ENCODE measurements around the gene CUX1. TPM values are rescaled to one million over a fixed set of nuclear protein-coding genes. Genes with fewer than 3 reads are reported as not detected.
"Not testable (repeated sequence)": the region's sequence is repeated elsewhere in the genome, so short reads cannot be mapped to it uniquely, and the experiment has no call there.

Gene CUX1
- total RNA-seq, 1 donor from 2014 or later, result 66.4 TPM

- Histone ChIP-seq H3K27me3 (no peaks in the 10 kb centered on the region), H3K36me3 (no peaks in the 10 kb centered on the region), H3K79me2 (ENCODE audit: low read depth) (peaks cover 28% of the 10 kb centered on the region), H3K27ac (no peak overlapping the region), H3K4me1 (peaks cover 4% of the 10 kb centered on the region), H4K20me1 (ENCODE audit: low read depth) (peaks cover 58% of the 10 kb centered on the region), H3K9ac (no peak overlapping the region), H3F3A (ENCODE audit: low read depth) (peaks cover 5% of the 10 kb centered on the region), H2AFZ (replicated peaks) (no peak overlapping the region), H3K4me3 (no peak overlapping the region), H3K4me2 (no peak overlapping the region), H3K9me3 (ENCODE audit: low read depth) (no peaks in the 10 kb centered on the region)
- peak overlapping the region; percentile 30 for H3K4me3 Mint-ChIP-seq
- no peak for DNase-seq (ENCODE audit: low spot score)
- H3K9me3 Mint-ChIP-seq, result no peaks in the 10 kb centered on the region
- no peaks in the 10 kb centered on the region for H3K27me3 Mint-ChIP-seq (ENCODE audit: insufficient read depth, low read depth)
- H3K4me1 Mint-ChIP-seq, result peaks cover 23% of the 10 kb centered on the region
- no peak for TF ChIP-seq EZH2phosphoT487 (IDR thresholded peaks at IDR 0.05)
- no peak for TF ChIP-seq CTCF (IDR thresholded peaks at IDR 0.05)
- no peak for TF ChIP-seq EZH2 (IDR thresholded peaks at IDR 0.05)
- H3K36me3 Mint-ChIP-seq, result peaks cover 3% of the 10 kb centered on the region
- H3K27ac Mint-ChIP-seq, result peak overlapping the region; percentile 37
Observed at GRCh38 chr7:102006695-102007094, 189.3 kb downstream of the CUX1 start.

DNA sequence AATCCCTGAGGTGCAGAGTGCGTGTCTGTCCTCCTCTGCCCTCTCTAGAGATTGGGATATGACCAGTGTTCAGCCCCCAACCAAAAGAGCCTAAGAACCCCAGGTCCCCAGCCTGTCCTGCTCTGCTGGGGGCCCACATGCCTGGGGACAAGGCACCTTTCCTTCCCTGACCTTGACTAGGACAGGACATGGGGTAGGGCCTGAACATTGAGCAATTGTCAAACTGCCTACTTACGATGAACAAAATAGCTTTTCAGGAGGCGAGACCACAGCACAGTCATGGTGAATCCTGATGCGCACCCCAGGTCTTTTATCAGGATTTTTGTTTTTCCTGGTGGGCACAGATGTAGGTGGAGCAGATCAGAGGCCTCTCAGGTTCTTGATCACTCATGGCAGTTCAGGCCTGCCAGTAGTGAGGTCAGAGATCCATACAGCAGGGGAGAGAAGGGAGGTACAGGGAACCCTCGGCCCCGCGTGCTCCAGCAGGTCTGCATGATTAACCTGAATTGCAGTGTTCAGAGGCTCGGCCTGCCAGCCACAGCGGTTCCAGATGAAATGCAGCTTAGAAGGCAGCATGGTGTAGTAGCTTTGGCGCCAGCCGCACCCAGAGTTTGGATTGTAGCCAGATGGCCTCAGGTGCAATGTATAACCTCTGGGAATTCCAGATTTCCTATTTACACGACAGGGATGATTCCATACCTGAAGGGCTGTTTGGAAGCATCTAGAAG lies 191.3 kb downstream of the CUX1 start:
- Mint-ChIP-seq H3K27ac (peak overlapping the region; percentile 14), H3K4me1 (peaks cover 24% of the 10 kb centered on the region), H3K9me3 (no peaks in the 10 kb centered on the region), H3K4me3 (no peak overlapping the region), H3K36me3 (peaks cover 3% of the 10 kb centered on the region), H3K27me3 (ENCODE audit: insufficient read depth, low read depth) (no peaks in the 10 kb centered on the region)
- H3F3A ChIP-seq (ENCODE audit: low read depth), result peaks cover 15% of the 10 kb centered on the region
- peaks cover 4% of the 10 kb centered on the region for H3K4me1 ChIP-seq
- H3K79me2 ChIP-seq (ENCODE audit: low read depth), result peaks cover 37% of the 10 kb centered on the region
- no peaks in the 10 kb centered on the region for H3K9me3 ChIP-seq (ENCODE audit: low read depth)
- no peak overlapping the region for H3K27ac ChIP-seq
- no peak overlapping the region for H2AFZ ChIP-seq (replicated peaks)
- no peak overlapping the region for H3K4me2 ChIP-seq
- no peaks in the 10 kb centered on the region for H3K36me3 ChIP-seq
- H3K4me3 ChIP-seq, result no peak overlapping the region
- no peak overlapping the region for H3K9ac ChIP-seq
- H4K20me1 ChIP-seq (ENCODE audit: low read depth), result peaks cover 47% of the 10 kb centered on the region
- no peaks in the 10 kb centered on the region for H3K27me3 ChIP-seq
- TF ChIP-seq CTCF (IDR thresholded peaks at IDR 0.05), result no peak
- no peak for TF ChIP-seq EZH2 (IDR thresholded peaks at IDR 0.05)
- no peak for TF ChIP-seq EZH2phosphoT487 (IDR thresholded peaks at IDR 0.05)
- DNase-seq (ENCODE audit: low spot score), result no peak

DNA sequence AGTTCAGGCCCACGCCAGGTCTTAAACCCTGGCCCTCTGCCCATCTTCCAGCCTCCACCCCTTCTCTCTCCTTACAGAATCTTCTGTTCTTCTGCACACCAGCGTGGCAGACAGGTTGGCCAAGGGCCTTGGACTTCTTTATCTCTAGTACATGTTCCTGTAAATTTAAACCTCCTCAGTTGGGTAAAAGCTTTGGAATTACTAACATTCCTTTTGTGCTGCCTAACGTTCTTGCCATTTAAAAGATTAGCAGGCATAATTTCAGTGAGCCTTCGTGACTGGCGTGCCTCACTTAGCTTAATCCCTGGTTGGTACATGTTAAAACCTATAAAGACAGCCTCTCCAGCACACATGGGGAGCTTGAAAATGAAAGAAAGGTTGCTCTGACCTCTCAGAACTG lies 192.2 kb downstream of the CUX1 start:
- Histone ChIP-seq H3K36me3 (no peaks in the 10 kb centered on the region), H3F3A (ENCODE audit: low read depth) (peaks cover 19% of the 10 kb centered on the region), H4K20me1 (ENCODE audit: low read depth) (peaks cover 45% of the 10 kb centered on the region), H3K4me1 (peaks cover 13% of the 10 kb centered on the region), H3K9me3 (ENCODE audit: low read depth) (no peaks in the 10 kb centered on the region), H3K9ac (no peak overlapping the region), H3K79me2 (ENCODE audit: low read depth) (peaks cover 39% of the 10 kb centered on the region), H2AFZ (replicated peaks) (no peak overlapping the region), H3K27me3 (no peaks in the 10 kb centered on the region), H3K27ac (no peak overlapping the region), H3K4me3 (no peak overlapping the region), H3K4me2 (no peak overlapping the region)
- H3K4me1 Mint-ChIP-seq, result peaks cover 28% of the 10 kb centered on the region
- H3K4me3 Mint-ChIP-seq, result no peak overlapping the region
- no peaks in the 10 kb centered on the region for H3K9me3 Mint-ChIP-seq
- peaks cover 8% of the 10 kb centered on the region for H3K36me3 Mint-ChIP-seq
- H3K27me3 Mint-ChIP-seq (ENCODE audit: insufficient read depth, low read depth), result no peaks in the 10 kb centered on the region
- DNase-seq (ENCODE audit: low spot score), result no peak
- H3K27ac Mint-ChIP-seq, result peak overlapping the region; percentile 17
- no peak for TF ChIP-seq CTCF (IDR thresholded peaks at IDR 0.05)
- TF ChIP-seq EZH2 (IDR thresholded peaks at IDR 0.05), result no peak
- TF ChIP-seq EZH2phosphoT487 (IDR thresholded peaks at IDR 0.05), result no peak

GRCh38 chr7:102012112-102012830 lies 194.8 kb downstream of the CUX1 start:
- not testable (repeated sequence) for H3K4me2 ChIP-seq; H3K27ac ChIP-seq; H3K4me3 Mint-ChIP-seq; H3K36me3 ChIP-seq; H3K9ac ChIP-seq; H2AFZ ChIP-seq (replicated peaks); H3K27me3 ChIP-seq; DNase-seq (ENCODE audit: low spot score); H3K4me3 ChIP-seq; H3K9me3 ChIP-seq (ENCODE audit: low read depth); H3K4me1 ChIP-seq; H3K9me3 Mint-ChIP-seq; H3K27me3 Mint-ChIP-seq (ENCODE audit: insufficient read depth, low read depth)
- Mint-ChIP-seq H3K36me3 (peaks cover 12% of the 10 kb centered on the region), H3K27ac (peak overlapping the region; percentile 53), H3K4me1 (peaks cover 21% of the 10 kb centered on the region)
- Histone ChIP-seq H4K20me1 (ENCODE audit: low read depth) (peaks cover 24% of the 10 kb centered on the region), H3K79me2 (ENCODE audit: low read depth) (peaks cover 41% of the 10 kb centered on the region), H3F3A (ENCODE audit: low read depth) (peaks cover 15% of the 10 kb centered on the region)

All from neural progenitor cell (in vitro differentiated cells).